Stimulated activated naive CD8-positive, alpha-beta T cell treated with anti-CD3 and anti-CD28 coated beads, Interleukin-15, amount 100 ng/mL, for 72 hours (primary cell): ENCODE measurements around the gene TSHZ2.

Source experiments
- ATAC-seq: fragments of 150-1000 bp; cut with Tn5 transposase; 2 replicates; pipeline ENCODE4 v1.10.0; 2021; ENCODE audit warnings: mild to moderate bottlenecking, moderate library complexity
- DNase-seq, 2 donors: peaks; one replicate each; pipeline ENCODE4 v3.0.0; 2021 to 2022
- H3K27ac Mint-ChIP-seq, 2 donors: one replicate each; pipeline ENCODE4 v1.8.0; 2022; ENCODE audit warnings: mild to moderate bottlenecking in 2 of 2, mixed read lengths in 2 of 2, moderate library complexity in 2 of 2
- H3K27me3 Mint-ChIP-seq: one replicate; pipeline ENCODE4 v1.8.0; 2022; ENCODE audit warnings: mixed read lengths
- H3K4me1 Mint-ChIP-seq: one replicate; pipeline ENCODE4 v1.8.0; 2022; ENCODE audit warnings: mild to moderate bottlenecking, mixed read lengths
- H3K4me3 Mint-ChIP-seq, 2 donors: one replicate each; pipeline ENCODE4 v1.8.0; 2022; ENCODE audit warnings: mild to moderate bottlenecking in 2 of 2, mixed read lengths in 2 of 2, moderate library complexity in 1 of 2
- H3K9me3 Mint-ChIP-seq, 2 donors: one replicate each; pipeline ENCODE4 v1.8.0; 2022; ENCODE audit warnings: mixed read lengths in 2 of 2

The TSHZ2 gene

GRCh38 chr20:53146201-53146891, 174.2 kb downstream of the TSHZ2 start:
- ATAC-seq = peak; percentile 93
- Mint-ChIP-seq H3K9me3 (no peaks in the 10 kb centered on the region), H3K4me3 (peak overlapping the region; percentile 19 to 37), H3K27ac (peak overlapping the region; percentile 92), H3K27me3 (no peaks in the 10 kb centered on the region), H3K4me1 (peaks cover 46% of the 10 kb centered on the region)
- DNase-seq = peak; percentile 41 to 74

GRCh38 chr20:53148771-53149147, 176.6 kb downstream of the TSHZ2 start:
- ATAC-seq (no peak), DNase-seq (no peak)
- Mint-ChIP-seq H3K4me1 (peaks cover 35% of the 10 kb centered on the region), H3K9me3 (no peaks in the 10 kb centered on the region), H3K27me3 (peaks cover 8% of the 10 kb centered on the region), H3K4me3 (peak overlapping the region; percentile 12 to 28), H3K27ac (no peak overlapping the region)

- H3K27me3 Mint-ChIP-seq = peaks cover 8% of the 10 kb centered on the region
- no peaks in the 10 kb centered on the region for H3K9me3 Mint-ChIP-seq
- H3K4me1 Mint-ChIP-seq = peaks cover 37% of the 10 kb centered on the region
- H3K27ac Mint-ChIP-seq = no peak overlapping the region
- DNase-seq (no peak), ATAC-seq (no peak)
- peak overlapping the region; percentile 12 to 28 for H3K4me3 Mint-ChIP-seq
These were observed 177.2 kb downstream of the TSHZ2 start for GRCh38 chr20:53149148-53149889.

DNA sequence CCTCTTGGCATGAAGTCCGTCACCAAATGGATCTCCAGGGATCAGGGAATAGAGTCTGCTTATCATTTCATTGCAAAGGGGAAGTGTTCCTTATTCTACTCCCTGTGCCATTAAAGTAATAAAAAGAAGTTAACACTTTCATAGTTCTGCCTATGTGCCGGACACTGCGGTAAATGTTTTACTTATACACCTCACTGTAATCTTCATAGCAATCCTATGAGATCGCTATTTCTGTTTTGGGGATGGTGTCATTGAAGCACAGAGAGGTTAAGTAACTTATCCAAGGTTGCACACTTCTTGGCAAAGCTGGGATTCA, 177.7 kb downstream of the TSHZ2 start:
- ATAC-seq (no peak), DNase-seq (no peak)
- H3K27ac Mint-ChIP-seq = no peak overlapping the region
- H3K27me3 Mint-ChIP-seq = peaks cover 8% of the 10 kb centered on the region
- no peaks in the 10 kb centered on the region for H3K9me3 Mint-ChIP-seq
- peaks cover 42% of the 10 kb centered on the region for H3K4me1 Mint-ChIP-seq
- H3K4me3 Mint-ChIP-seq = no peak overlapping the region

- Mint-ChIP-seq H3K9me3 (no peaks in the 10 kb centered on the region), H3K27me3 (peaks cover 8% of the 10 kb centered on the region), H3K27ac (no peak overlapping the region)
These were observed 178.4 kb downstream of the TSHZ2 start for GRCh38 chr20:53150532-53150931.

GRCh38 chr20:53152228-53152627, 180.1 kb downstream of the TSHZ2 start:
- DNase-seq (no peak), ATAC-seq (no peak)
- Mint-ChIP-seq H3K27me3 (peaks cover 8% of the 10 kb centered on the region), H3K9me3 (no peaks in the 10 kb centered on the region), H3K4me3 (no peak overlapping the region), H3K4me1 (peaks cover 22% of the 10 kb centered on the region), H3K27ac (peak overlapping the region in 1 of 2 donors; percentile 18)

More at GRCh38 chr20:53150532-53150931, 178.4 kb downstream of the TSHZ2 start:
- Mint-ChIP-seq H3K4me1 (peaks cover 39% of the 10 kb centered on the region), H3K4me3 (no peak overlapping the region)
- no peak for ATAC-seq
- no peak for DNase-seq

- H3K27ac Mint-ChIP-seq = peak overlapping the region in 1 of 2 donors; percentile 86
- H3K4me1 Mint-ChIP-seq = peaks cover 20% of the 10 kb centered on the region
- peak; percentile 95 for ATAC-seq
- DNase-seq = peak in 1 of 2 donors; percentile 26
- peaks cover 0 to 7% of the 10 kb centered on the region in 2 donors for H3K9me3 Mint-ChIP-seq
- H3K27me3 Mint-ChIP-seq = peaks cover 8% of the 10 kb centered on the region
- no peak overlapping the region for H3K4me3 Mint-ChIP-seq
These were observed 182.4 kb downstream of the TSHZ2 start for GRCh38 chr20:53154540-53154939.

GRCh38 chr20:53157443-53158408, 185.6 kb downstream of the TSHZ2 start:
- ATAC-seq (no peak), DNase-seq (peak; percentile 17 to 29)
- peak overlapping the region in 1 of 2 donors; percentile 62 for H3K27ac Mint-ChIP-seq
- H3K27me3 Mint-ChIP-seq = peaks cover 9% of the 10 kb centered on the region
- H3K9me3 Mint-ChIP-seq = peaks cover 0 to 7% of the 10 kb centered on the region in 2 donors
- H3K4me3 Mint-ChIP-seq = no peak overlapping the region
- peaks cover 19% of the 10 kb centered on the region for H3K4me1 Mint-ChIP-seq

GRCh38 chr20:53159160-53159559, 187.0 kb downstream of the TSHZ2 start:
- H3K4me1 Mint-ChIP-seq = peaks cover 19% of the 10 kb centered on the region
- ATAC-seq = no peak
- peaks cover 9% of the 10 kb centered on the region for H3K27me3 Mint-ChIP-seq
- H3K9me3 Mint-ChIP-seq = peaks cover 0 to 7% of the 10 kb centered on the region in 2 donors
- DNase-seq = no peak
- H3K4me3 Mint-ChIP-seq = no peak overlapping the region
- no peak overlapping the region for H3K27ac Mint-ChIP-seq

GRCh38 chr20:53161073-53161472, 188.9 kb downstream of the TSHZ2 start:
- peaks cover 12% of the 10 kb centered on the region for H3K4me1 Mint-ChIP-seq
- ATAC-seq (no peak), DNase-seq (no peak)
- peaks cover 9% of the 10 kb centered on the region for H3K27me3 Mint-ChIP-seq
- no peak overlapping the region for H3K27ac Mint-ChIP-seq
- peaks cover 0 to 7% of the 10 kb centered on the region in 2 donors for H3K9me3 Mint-ChIP-seq
- H3K4me3 Mint-ChIP-seq = no peak overlapping the region

GRCh38 chr20:53161473-53161872, 189.3 kb downstream of the TSHZ2 start:
- no peak overlapping the region for H3K27ac Mint-ChIP-seq
- H3K4me1 Mint-ChIP-seq = peaks cover 12% of the 10 kb centered on the region
- H3K9me3 Mint-ChIP-seq = peaks cover 0 to 7% of the 10 kb centered on the region in 2 donors
- H3K27me3 Mint-ChIP-seq = peaks cover 9% of the 10 kb centered on the region
- ATAC-seq = no peak
- no peak for DNase-seq
- H3K4me3 Mint-ChIP-seq = no peak overlapping the region

DNA sequence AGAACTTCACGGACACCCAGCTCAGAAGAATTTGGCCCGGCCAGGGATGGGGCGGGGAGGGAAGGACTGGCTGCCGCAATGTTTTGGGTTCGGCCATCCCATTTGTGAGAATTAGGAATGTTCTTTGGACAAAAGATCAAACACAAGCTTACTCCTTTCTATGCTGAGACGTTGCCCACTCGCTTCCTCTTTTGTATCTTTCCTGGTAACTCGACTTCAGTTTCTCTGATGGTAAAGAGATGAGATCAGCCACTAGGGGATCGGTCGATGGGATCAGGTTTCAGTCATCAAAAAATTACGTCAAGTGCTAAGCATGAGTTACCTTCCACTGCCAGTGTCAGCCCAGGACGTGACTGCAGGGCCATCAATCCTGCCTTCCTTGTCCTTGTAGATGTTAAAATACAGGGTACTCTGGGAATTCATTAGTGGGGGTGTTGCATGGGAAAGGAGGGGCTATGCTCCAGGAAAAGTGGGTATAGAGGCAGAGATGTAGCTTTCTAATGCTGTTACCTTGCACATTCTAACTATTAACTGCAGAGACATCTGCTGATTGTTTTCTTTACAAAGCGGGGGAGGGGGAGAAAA, 190.2 kb downstream of the TSHZ2 start:
- Mint-ChIP-seq H3K27me3 (peaks cover 9% of the 10 kb centered on the region), H3K9me3 (peaks cover 0 to 7% of the 10 kb centered on the region in 2 donors), H3K4me1 (peaks cover 12% of the 10 kb centered on the region), H3K27ac (peak overlapping the region in 1 of 2 donors; percentile 66), H3K4me3 (peak overlapping the region in 1 of 2 donors; percentile 42)
- ATAC-seq = no peak
- no peak for DNase-seq

- Mint-ChIP-seq H3K27me3 (peaks cover 9% of the 10 kb centered on the region), H3K4me1 (peaks cover 6% of the 10 kb centered on the region), H3K27ac (no peak overlapping the region), H3K4me3 (no peak overlapping the region), H3K9me3 (no peaks in the 10 kb centered on the region)
- DNase-seq (peak in 1 of 2 donors; percentile 37), ATAC-seq (peak; percentile 88)
These were observed 191.3 kb downstream of the TSHZ2 start for GRCh38 chr20:53163486-53163885.

DNA sequence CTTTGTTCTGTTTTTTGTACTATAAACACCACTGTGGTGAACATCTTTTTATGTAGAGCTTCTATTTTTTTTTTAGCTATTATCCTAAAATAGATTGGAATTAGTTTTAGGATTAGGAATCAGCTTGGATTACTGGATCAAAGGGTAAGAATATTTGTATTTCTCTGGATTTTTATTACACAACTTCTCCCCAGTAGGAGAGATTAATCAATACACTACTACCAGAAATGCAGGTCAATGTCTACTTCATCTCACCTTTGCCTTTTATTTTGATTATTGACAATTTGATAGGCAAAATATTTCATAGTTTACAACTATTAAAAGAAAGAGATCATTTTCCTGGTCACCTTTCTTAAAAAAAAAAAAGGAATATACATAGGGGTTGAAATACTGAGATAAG, 191.9 kb downstream of the TSHZ2 start:
- no peak for ATAC-seq
- H3K27ac Mint-ChIP-seq = no peak overlapping the region
- no peaks in the 10 kb centered on the region for H3K9me3 Mint-ChIP-seq
- H3K27me3 Mint-ChIP-seq = peaks cover 9% of the 10 kb centered on the region
- no peak for DNase-seq
- peaks cover 6% of the 10 kb centered on the region for H3K4me1 Mint-ChIP-seq
- no peak overlapping the region for H3K4me3 Mint-ChIP-seq

DNA sequence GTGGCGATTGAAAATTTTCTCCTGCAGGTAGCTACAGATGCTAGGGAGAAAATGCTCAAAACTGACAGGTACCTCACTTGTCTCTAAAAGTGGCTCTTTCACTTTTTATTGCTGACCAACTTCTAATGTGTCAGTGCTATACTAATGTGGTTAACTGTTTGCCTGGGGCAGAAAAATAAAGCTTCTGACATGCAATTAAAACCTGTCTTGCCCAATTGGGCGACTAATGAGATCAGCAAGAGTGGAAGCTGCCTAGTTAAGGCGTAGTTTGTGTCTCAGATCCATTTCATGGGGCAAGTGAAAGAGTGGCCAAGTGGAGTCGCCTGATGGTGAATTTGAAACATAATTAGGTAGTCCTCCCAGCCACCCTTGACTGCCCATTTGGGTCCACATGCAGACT, 193.3 kb downstream of the TSHZ2 start:
- Mint-ChIP-seq H3K9me3 (no peaks in the 10 kb centered on the region), H3K27ac (no peak overlapping the region), H3K4me3 (no peak overlapping the region), H3K4me1 (peaks cover 6% of the 10 kb centered on the region), H3K27me3 (peaks cover 9% of the 10 kb centered on the region)
- no peak for DNase-seq
- no peak for ATAC-seq
